Stimulated activated CD8-positive, alpha-beta memory T cell treated with anti-CD3 and anti-CD28 coated beads, Interleukin-4, amount 100 ng/mL, for 48 hours (primary cell): ENCODE data around the gene XRN2.
A peak's percentile ranks its signal among the peaks of the same experiment; 100 is the strongest.
"Not testable (repeated sequence)": the region's sequence is repeated elsewhere in the genome, so short reads cannot be mapped to it uniquely, and the experiment has no call there.

ENCODE experiments used
- DNase-seq: peaks from one replicate; pipeline ENCODE4 v3.0.0-alpha.2; 2020

Gene XRN2

DNA sequence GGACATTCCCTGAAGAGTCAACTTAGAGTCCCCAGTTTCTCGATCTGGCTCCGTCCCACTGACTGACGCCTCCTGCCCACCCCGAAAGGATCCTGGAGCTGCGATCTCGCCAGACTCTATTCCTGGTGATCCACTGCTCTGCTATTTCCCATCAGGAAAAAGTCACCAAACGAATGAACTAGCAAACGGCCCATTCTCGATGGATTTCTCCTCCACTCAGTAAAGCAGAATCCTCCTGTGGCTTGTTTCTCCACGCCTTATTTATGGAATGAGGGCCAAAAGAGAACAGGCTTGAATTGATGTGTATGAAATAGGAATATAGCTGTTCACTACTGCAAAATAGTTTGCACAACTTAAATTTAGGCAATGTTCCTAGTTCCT is 88.8 kb downstream of the XRN2 start:
- no peak for DNase-seq

DNA sequence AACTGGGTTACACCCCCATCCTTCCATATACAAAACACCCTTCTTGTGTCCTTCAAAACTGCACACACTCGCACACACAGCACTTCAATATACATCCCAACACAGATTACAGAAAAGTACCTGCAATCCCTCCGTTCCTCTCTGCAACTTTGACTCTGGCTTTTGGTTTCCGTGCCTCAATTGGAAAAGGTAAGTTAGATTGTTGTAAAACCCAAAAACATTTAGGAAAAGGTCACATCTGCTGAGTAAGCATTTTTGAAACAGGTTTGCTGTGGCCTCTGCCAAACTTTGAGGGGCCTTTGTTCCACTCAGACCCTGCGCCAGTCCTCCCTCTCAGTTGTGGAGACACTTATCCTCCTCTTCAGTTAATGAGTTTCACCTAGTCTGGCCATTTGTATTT is 90.0 kb downstream of the XRN2 start:
- DNase-seq = no peak

DNA sequence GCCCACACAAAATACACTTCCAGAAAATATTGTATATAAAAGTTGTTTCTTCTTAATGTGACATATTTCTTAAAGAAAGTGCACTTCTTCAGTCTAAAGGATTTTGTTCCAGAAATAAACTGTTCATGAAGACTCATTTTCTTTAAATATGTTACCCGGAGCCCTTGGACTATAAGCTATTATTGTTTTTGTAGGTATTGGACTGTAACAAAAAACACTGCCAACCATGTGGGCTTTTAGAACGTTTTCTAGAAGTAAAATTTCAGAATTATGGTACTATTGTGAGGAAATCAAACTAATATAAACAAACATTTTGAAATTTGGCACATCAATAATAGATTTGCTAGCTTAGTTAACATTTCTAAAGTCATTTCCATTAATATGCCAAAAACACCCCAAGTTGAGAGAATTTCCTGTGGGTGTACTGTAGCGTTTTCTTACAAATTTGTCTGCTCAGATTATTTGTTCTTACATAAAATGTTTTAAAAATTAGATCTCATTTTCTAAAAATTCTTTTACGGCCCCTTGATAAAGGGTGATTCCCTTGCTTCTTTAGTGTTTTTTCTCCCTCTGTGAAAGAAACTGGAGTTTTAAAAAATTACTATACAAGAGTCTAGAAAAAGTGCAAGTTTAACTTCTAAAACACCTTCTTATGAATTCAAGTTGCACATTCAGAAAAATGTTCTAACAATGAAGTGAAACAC is 90.8 kb downstream of the XRN2 start:
- no peak for DNase-seq

DNA sequence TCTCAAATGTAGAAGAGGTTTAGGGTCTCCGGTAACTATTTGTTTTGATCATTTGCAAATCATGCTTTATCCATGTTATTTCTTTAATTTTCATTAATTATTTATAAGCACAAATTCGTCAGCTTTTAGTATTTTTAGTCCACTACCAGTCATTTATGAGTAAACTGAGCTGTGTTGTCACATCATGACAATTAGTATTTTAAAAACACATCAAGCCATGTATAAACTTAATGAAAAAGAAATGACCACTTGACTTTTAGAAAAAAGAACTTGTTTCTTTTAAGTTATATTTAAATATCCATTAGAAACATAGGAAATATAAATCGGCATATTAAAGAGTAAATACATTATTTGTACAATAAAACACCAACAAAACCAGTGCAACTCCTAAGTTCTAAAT is 91.4 kb downstream of the XRN2 start:
- DNase-seq = no peak

DNA sequence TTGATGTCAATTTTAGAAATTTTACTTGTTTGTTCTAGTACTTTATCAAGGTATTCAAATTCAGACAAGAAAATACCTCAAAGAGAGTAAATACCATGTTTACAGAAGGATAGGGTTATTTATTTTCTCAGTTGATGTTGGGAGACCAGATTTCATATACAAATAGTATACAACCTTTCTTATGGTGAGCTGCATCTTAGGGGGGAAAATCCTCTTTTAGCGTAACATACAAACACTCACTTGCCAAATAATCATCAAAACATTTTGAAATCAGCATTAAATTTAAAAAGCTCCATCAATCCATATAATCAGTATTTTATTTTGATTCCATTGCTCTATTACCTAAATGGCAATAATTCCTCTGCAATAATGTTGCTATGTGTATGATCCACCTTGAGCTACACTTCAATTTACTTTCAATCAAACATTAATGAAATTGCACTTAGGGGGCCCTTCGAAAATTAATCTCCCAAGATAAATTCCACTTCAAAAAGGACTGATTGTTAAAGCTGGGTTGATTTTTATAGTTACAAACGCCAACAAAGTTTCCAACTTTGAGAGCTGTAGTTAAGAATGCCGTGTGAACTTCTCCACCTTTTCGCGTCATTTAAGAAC is 92.0 kb downstream of the XRN2 start:
- no peak for DNase-seq

DNA sequence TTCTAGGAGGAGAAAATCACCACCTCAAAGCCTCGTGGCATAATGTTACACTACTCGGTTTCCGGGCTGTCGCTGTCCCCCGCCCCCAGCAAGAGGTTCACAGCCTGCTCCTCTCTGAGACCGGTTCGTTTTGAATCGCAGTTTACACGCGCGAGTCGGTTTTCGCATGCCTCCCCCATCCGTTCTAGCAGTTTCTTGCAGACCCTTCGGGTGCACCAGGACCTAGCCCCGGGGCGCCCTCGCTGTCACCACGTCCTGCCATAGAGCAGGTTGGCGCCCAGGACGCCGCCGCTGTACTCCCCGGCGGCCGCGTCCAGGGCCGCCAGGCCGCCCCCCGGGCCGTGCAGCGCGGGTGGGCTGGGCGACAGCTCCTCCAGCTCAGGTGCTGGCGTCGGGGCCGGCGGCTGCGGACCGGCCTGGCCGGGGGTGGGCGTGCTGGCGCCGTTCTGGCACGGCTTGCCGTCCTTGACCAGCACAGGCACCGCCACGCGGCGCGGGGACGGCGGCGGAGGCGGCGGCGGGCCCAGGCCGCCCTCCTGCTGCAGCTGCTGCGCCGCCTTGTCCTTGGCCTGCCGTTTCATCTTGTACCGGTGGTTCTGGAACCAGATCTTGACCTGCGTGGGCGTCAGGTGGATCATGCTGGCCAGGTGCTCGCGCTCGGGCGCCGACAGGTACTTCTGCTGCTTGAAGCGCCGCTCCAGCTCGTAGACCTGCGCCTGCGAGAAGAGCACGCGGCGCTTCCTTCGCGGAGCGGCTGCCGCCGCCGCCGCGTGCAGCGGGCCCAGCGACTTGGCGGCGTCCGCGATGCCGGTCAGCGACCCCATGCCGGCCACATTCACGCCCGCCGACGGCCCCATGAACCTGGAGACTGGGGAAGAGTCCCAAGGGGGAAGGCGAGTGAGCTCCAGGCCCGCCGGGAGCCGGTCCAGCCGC is 92.8 kb downstream of the XRN2 start:
- peak; percentile 52 for DNase-seq

DNA sequence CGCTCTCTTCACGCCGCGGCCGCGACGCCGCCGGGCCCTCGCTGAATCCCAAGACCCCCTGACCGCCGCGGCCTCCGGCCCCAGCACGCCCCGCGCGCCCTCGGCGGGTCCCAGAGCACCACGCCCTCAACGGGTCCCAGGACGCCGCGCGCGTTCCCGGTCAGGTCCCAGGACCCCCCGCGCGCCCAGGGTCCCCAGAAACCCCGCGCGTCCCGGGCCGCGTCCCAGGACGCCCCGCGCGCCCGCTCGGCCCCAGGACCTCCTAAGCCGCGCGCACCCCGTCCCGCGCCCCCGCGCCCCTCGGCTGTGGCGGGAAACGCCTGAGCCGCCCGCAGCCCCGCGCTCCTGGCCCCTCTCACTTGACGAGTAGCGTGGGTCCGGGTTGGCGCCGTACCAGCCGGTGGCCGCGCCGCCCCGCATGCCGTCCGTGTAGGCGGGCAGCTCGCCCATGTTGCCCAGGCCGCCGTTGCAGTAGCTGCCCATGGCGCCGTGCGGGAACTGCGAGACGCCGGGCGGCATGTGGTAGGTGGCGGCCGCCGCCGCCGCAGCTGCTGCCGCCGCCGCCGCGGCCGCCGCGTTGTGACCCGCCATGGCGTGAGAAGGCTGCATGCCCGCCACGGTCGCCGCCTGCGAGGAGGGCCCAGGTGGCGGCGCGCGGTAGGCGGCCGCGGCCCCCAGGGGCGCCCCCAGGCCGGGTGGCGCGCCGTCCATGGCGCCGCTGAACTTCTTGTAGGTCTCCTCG is 93.6 kb downstream of the XRN2 start:
- DNase-seq = no peak

DNA sequence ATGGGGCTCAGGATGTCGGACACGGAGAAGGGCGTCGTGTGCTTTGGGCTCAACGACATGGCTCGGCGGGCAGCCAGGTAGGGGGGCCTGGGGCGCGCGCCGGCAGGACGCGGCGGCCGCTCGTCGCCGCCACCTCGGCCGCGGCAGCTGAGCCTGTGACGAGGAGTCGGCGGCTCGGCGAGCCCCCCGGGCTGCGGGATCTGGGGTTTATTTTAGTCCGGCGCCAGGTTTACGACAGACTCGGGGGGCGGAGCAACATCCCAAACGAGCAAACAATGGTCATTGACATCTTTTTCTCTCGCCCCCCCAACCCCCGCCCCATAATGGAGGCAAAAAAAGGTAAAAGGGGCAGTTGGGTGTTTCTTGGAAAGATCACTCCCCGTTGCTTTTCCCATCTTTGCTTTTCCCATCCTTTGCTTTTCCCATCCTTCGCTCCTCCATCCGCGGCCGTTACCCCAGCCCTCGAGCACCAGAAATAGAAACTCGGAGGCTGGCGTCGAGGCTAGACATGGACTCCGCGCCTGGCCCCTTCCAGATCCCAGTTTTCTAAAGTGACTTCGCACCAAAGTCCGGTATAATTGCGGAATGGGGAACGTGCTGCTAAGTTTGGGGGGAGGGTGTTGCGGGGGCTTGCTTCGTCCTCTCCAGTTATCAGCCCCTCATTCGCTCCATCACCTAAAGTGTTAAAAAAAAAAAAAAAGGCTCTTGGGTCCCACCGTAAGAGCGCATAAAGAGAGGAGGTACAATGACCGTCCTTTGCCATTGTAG is 94.4 kb downstream of the XRN2 start, which contains the start of gene NKX2-4:
NKX2-4 (minus strand) TSS at position 186 of the 768 bp plus-strand sequence; CDS start at position 59, 127 bp downstream.
- DNase-seq = no peak

DNA sequence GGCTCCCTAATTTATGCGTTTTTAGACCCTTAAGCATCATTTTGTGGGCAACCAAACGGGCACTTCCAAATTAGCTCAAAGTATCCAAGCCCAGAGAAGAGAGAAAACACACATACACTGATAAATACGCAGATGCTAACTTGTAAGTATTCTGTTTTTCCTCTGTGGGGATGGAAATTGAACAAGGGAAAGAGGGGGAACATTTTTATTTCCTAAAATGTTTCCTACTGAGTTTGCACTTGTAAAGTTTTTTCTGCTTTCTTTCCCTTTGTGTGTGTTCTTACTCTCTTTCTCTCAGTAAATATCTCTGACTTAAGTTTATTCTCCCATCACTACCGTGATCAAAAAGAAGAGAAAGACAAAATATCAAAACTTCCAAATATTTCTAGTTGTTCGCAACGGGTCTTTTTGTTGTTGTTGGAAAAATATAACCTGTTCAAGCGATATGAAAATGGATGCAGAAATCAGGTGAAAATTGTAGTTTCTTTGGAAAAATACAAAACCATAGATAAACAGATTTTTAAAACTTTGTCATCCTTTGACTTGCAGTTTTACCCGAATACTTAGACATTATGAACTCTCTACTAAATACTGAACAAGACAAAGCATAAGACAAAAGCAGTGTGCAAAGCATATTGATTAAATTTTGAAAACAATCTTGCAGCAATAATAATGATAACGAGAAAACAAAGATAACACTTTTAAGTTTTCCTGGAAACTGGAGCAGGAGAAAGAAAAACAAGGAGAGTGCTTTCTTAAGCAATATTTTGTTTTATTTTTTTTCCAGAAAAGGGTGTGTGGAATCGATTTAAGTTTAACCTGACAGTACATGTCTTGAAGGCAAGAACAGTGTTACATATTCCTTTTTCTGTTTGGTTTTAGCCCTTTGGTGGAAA is 95.2 kb downstream of the XRN2 start:
- no peak for DNase-seq

DNA sequence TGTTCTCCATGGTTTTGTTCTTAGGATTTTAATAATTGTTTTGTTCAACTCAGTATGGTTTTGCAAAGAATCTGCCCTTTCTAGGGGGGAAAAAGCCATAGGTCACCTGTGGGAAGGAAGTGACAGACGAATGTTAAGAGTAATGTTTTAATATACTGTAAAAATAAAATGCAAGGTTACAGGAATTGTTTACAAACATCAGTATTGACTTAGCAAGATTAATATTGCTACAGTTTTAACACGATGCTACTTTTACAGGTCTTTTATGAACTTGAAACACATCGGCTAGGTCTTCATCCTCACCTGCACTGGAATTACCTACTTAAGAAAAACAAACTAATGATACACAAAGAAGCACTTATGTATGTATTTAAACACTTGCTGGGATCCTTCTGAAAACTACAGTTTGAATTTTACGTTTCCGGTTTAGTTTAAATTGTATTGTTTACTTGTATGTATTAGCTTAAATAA is 95.9 kb downstream of the XRN2 start:
- no peak for DNase-seq

DNA sequence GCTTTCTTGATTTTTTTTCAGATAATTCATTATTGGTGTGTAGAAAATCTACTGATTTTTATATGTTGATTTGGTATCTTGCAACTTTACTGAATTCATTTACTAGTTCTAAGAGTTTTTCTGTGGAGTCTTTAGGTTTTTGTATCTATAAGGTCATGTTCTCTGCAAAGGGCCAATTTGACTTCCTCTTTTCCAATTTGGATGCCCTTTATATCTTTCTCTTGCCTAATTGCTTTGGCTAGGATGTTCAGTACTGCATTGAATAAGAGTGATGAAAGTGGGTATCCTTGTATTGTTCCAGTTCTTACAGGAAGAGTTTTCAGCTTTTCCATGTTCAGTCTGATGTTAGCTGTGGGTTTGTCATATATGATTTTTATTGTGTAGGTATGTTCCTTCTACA is 108.6 kb downstream of the XRN2 start:
- DNase-seq = no peak

DNA sequence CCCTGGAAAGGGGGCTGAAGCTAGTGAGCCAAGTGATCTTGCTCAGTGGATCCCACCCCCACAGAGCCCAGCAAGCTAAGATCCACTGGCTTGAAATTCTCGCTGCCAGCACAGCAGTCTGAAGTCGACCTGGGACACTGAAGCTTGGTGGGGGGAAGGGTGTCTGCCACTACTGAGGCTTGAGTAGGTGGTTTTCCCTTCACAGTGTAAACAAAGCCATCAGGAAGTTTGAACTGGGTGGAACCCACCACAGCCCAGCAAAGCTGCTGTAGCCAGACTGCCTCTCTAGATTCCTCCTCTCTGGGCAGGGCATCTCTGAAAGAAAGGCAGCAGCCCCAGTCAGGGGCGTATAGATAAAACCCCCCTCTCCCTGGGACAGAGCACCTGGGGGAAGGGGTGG is 110.9 kb downstream of the XRN2 start:
- not testable (repeated sequence) for DNase-seq

DNA sequence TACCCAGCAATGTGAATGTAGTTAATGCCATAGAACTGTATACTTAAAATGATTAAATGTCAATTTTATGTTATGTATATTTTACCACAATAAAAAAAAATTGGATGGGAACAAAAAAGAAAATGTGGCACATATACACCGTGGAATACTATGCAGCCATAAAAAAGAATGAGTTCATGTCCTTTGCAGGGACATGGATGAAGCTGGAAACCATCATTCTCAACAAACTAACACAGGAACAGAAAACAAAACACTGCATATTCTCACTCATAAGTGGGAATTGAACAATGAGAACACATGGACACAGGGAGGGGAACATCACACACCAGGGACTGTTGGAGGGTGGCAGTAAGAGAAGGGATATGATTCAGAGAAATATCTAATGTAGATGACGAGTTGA is 116.0 kb downstream of the XRN2 start:
- DNase-seq = not testable (repeated sequence)

DNA sequence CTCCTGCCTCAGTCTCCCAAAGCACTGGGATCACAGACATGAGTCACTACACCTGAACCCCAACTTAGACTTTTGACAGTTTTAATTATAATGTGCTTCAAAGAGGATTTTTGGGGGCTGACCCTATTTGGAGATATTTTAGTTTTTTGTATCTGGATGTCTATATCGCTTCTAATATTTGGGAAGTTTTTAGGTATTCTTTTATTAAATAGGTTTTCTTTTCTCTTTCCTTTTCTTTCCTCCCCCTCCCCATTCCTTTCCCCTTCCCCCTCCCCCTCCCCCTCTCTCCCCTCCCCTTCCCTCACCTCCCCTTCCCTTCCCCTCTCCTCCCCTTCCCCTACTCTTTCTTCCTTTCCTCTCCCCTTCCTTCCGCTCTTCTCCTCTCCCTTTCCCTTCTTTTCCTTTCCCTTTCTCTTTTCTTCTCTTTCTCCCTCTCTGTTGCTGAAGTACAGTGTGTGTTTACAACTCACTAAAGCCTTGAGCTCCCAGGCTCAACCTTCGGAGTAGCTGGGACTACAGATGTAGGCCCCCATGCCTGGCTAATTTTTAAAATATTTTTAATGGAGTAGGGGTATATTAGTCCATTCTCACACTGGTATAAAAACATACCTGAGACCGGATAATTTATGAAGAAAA is 118.6 kb downstream of the XRN2 start:
- DNase-seq = no peak

DNA sequence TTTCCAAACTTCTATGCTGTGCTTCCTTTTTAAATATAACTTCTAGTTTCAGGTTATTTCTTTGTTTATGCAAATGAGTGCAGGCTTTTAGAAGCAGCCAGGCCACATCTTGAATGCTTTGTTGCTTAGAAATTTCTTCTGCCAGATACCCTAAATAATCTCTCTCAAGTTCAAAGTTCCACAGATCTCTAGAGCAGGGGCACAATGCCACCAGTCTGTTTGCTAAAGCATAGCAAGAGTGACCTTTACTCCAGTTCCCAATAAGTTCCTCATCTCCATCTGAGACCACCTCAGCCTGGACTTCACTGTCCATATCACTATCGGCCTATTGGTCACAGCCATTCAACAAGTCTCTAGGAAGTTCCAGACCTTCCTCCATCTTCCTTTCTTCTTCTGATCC is 120.6 kb downstream of the XRN2 start:
- not testable (repeated sequence) for DNase-seq

DNA sequence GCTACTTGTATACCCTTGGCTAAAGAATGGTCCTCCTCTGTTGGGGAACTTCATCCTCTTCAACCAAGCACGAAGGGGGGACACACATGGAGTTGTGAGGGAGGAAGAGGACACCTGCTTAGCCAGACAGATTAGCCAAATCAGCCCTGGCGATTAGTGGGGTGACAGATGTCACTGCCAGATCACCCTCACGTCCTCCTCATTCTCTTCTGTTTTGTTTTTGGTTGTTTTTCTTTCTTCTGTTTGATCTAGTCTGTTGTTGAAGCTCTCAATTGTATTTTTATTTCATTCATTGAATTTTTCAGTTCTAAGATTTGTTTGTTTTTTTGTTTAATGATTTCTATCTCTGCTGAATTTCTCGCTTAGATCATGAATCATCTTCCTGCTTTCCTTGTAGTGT is 121.7 kb downstream of the XRN2 start:
- no peak for DNase-seq

DNA sequence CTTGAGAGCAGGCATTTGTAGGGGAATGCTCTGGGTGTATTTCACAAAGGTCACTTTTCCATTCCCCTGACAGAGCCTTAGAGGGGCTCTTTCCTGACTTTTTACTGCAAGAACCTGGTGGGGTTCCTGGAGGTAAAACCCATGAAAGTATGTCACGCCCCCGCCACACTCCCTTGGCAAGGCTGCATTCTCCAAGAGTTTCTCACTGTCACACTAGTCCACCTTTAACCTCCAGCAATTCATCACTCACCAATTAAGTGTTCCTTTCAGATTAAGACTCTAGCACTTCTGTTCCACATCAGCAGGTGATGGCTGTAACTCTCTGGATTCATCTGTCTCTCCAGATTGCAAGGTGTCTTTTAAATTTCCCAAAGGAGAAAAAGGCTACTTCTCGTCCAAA is 126.9 kb downstream of the XRN2 start:
- no peak for DNase-seq

DNA sequence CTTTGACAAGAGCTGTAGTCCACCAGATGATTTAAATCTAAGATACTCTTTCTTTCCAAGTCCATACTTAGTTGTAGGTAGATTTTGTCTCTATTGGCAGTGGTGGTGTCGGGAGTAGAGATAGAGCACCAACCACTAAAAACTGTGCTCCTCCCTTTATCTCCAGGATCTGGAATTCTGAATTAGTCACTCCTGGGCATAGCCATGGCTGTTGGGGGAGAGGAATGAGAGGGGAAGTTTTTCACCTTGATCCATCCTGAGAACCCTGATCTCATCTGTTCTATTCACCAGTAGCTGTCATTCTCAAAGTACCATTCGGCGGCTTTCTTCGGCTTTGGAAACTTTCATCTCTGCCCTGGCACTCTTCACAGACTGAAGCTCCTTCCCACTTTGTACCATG is 129.8 kb downstream of the XRN2 start:
- no peak for DNase-seq

DNA sequence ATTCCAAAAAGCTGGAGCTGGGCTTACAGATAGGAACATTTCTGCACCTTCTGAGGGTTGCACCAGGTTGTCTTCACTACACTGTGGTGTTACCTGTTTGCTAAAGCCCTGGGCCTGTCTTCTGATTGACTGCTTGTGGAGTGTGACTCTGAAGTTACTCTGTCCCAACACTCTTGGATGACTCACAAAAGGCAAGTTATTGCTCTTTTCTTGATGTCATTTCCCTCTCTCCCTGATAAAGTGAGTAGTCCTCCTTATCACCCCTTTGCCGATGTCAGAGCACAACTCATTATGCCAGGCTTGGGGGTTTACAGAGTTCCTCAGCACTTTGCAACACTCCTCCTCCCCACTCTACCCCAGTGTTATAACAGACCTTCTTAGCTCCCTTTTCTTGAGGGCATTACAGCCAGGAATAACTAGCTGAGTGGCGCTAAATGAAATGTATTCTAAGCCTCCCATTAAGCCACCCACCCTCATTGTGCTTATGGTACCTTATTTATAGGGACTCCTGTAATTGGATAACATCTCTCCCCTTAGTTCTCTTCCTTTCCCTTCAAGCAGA is 130.3 kb downstream of the XRN2 start:
- DNase-seq = no peak

DNA sequence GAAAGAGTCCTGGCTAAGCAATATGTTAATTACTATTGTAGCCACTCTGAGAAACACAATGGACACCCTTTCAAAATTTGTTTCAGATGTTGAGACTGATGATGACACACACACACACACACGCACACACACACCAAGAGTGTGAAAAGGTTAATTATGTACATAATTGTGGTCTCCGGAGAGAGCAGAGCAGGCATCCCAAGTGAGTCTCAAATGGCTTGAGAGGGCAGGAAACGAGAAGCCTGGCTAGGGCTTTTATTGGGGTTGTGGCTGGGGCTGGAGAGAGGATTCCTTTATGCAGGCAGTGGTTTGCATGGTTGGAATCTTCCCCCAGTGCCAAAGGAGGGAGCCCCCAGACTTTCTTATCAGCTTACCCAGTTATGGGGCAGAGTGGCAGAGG is 132.4 kb downstream of the XRN2 start:
- DNase-seq = no peak
